ENCODE measurements around the gene DNAH11.

DNAH11 gene

GRCh38 chr7:21942955-21943354, 400.1 kb downstream of the DNAH11 start:
- no peak for DNase-seq

- no peak for DNase-seq
Observed at GRCh38 chr7:21943436-21943835, 400.6 kb downstream of the DNAH11 start.

- peak; percentile 70 for DNase-seq
Observed at GRCh38 chr7:21944616-21945453, 402.0 kb downstream of the DNAH11 start.

- peak; percentile 82 for DNase-seq
Observed at GRCh38 chr7:21945454-21946221, 402.8 kb downstream of the DNAH11 start, which contains the start of gene CDCA7L. CDCA7L (minus strand) TSS chr7:21945899; CDS start chr7:21945804, 95 bp downstream.

- DNase-seq, result no peak
Observed at GRCh38 chr7:21946222-21946709, 403.4 kb downstream of the DNAH11 start.

GRCh38 chr7:21947056-21947455, 404.2 kb downstream of the DNAH11 start:
- no peak for DNase-seq

- DNase-seq, result no peak
Observed at GRCh38 chr7:21947946-21948345, 405.1 kb downstream of the DNAH11 start.

GRCh38 chr7:21948364-21948763, 405.5 kb downstream of the DNAH11 start:
- no peak for DNase-seq

- no peak for DNase-seq
Observed at GRCh38 chr7:21948887-21949540, 406.2 kb downstream of the DNAH11 start.

All from NCI-H1105 (cell line).